Activated T-helper 1 cell treated with anti-CD3 and anti-CD28 coated beads, Interleukin-12 subunit alpha, Interleukin-12 subunit beta, Interleukin-2, Interleukin-4 antibody, amounts not matched to agents 30 ng/mL and 10 ng/mL and 1 ng/mL, durations not matched to agents 14 hours and 24 hours and 36 hours (primary cell): ENCODE measurements around the gene GNB4. TPM values are rescaled to one million over a fixed set of nuclear protein-coding genes. Genes with fewer than 3 reads are reported as not detected.
A peak's percentile ranks its signal among the peaks of the same experiment; 100 is the strongest.

Experiments
- DNase-seq: peaks from one replicate; pipeline ENCODE4 v3.0.0; 2021; ENCODE audit warnings: low spot score
- H3K27ac Mint-ChIP-seq: one replicate; pipeline ENCODE4 v1.8.0; 2021; ENCODE audit warnings: mild to moderate bottlenecking, mixed read lengths
- H3K27me3 Mint-ChIP-seq: one replicate; pipeline ENCODE4 v1.8.0; 2022; ENCODE audit warnings: mild to moderate bottlenecking, moderate library complexity, mixed read lengths; ENCODE audit not compliant: insufficient read depth
- H3K36me3 Mint-ChIP-seq: one replicate; pipeline ENCODE4 v1.8.0; 2021; ENCODE audit warnings: low read depth, mixed read lengths
- H3K4me1 Mint-ChIP-seq: one replicate; pipeline ENCODE4 v1.8.0; 2021; ENCODE audit warnings: low read depth, mixed read lengths
- H3K4me3 Mint-ChIP-seq: one replicate; pipeline ENCODE4 v1.8.0; 2021; ENCODE audit warnings: mild to moderate bottlenecking, moderate library complexity, mixed read lengths
- H3K9me3 Mint-ChIP-seq: one replicate; pipeline ENCODE4 v1.8.0; 2021; ENCODE audit warnings: mixed read lengths
- intact Hi-C: fragments of 100-400 bp; cut with micrococcal nuclease; formaldehyde crosslinking; loops from one replicate; pipeline ENCODE4 v1.15.1; 2024
- total RNA-seq: library from RNA; stranded (reverse); gene quantifications from 2 replicates; pipeline ENCODE4 v1.2.3, GENCODE V29; 2022

The GNB4 gene
- total RNA-seq, 1 donor from 2014 or later: 13.9 TPM

DNA sequence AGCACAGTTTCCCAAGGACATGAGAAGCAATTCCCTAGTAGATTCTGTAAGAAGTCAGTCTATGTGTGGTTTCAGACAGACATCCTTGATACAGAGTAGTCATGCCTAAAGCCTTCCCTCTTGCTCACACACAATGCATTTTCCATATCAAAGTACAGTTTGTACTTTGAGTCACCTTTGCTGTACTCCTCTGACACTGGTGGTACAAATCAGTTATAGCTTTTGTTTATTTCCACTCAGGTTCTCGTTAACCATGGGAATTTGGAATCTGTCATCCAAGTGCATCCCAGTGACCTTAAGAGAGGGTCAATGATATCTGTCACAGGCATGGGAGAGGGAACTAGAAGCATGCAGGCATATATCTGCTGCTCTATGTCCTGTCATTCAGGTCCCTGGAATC, 3.6 kb upstream of the GNB4 start:
- no peak overlapping the region for H3K27ac Mint-ChIP-seq
- DNase-seq: no peak
- peaks cover 16% of the 10 kb centered on the region for H3K4me1 Mint-ChIP-seq
- no peak overlapping the region for H3K4me3 Mint-ChIP-seq
- intact Hi-C loops: loop anchor here (5.0 to 10.0 kb wide), 3 partner anchors 108 to 1150 kb away; partner anchors contain the start of genes MFN1, TTC14 and USP13
- no peaks in the 10 kb centered on the region for H3K36me3 Mint-ChIP-seq
- no peaks in the 10 kb centered on the region for H3K9me3 Mint-ChIP-seq
- H3K27me3 Mint-ChIP-seq: peaks cover 58% of the 10 kb centered on the region

DNA sequence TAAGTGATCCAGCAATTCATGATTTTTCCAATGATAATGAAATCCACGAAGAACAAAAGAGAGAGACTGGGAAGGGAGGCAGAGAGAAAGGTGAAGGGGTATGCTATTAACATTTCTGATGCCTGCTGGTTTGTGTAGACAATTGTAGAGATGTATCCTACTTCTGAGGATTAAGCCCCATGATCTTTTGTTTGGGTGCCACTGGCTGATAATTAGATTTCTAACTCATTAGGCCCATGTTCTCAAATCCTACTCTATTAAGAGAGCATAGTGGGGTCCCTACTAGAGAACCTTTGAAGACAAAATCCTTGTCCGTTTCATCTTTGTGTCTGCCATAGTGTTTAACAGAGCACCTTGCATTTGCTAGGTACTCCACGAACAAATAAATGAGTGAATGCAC, 2.7 kb upstream of the GNB4 start:
- H3K27me3 Mint-ChIP-seq: peaks cover 58% of the 10 kb centered on the region
- H3K9me3 Mint-ChIP-seq: no peaks in the 10 kb centered on the region
- H3K4me3 Mint-ChIP-seq: no peak overlapping the region
- intact Hi-C loops: loop anchor here (5.0 to 10.0 kb wide), 3 partner anchors 107 to 1151 kb away; partner anchors contain the start of genes MFN1, TTC14 and USP13
- no peak for DNase-seq
- H3K4me1 Mint-ChIP-seq: peaks cover 25% of the 10 kb centered on the region
- H3K27ac Mint-ChIP-seq: no peak overlapping the region
- no peaks in the 10 kb centered on the region for H3K36me3 Mint-ChIP-seq

DNA sequence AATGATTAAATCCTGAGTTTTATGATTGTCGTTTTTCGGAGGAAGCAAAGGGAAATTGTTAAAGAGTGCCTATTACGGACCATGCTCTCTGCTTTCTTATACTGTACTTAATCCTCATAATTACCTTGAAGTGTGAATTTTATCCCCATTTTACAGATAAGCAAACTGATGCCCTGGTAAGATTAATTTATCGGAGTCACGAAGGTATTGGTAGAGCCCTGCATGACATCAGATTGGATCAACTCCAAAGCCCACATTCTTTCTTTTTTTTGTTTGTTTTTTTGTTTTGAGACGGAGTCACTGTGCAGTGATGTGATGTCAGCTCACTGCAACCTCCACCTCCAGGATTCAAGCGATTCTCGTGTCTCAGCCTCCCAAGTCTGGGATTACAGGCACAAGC, 1.6 kb upstream of the GNB4 start:
- peaks cover under 1% of the 10 kb centered on the region for H3K36me3 Mint-ChIP-seq
- peaks cover 32% of the 10 kb centered on the region for H3K4me1 Mint-ChIP-seq
- intact Hi-C loops: loop anchor here (5.0 to 10.0 kb wide), 3 partner anchors 106 to 1152 kb away; partner anchors contain the start of genes MFN1, TTC14 and USP13
- DNase-seq: no peak
- peaks cover 58% of the 10 kb centered on the region for H3K27me3 Mint-ChIP-seq
- no peaks in the 10 kb centered on the region for H3K9me3 Mint-ChIP-seq
- no peak overlapping the region for H3K27ac Mint-ChIP-seq
- H3K4me3 Mint-ChIP-seq: no peak overlapping the region

DNA sequence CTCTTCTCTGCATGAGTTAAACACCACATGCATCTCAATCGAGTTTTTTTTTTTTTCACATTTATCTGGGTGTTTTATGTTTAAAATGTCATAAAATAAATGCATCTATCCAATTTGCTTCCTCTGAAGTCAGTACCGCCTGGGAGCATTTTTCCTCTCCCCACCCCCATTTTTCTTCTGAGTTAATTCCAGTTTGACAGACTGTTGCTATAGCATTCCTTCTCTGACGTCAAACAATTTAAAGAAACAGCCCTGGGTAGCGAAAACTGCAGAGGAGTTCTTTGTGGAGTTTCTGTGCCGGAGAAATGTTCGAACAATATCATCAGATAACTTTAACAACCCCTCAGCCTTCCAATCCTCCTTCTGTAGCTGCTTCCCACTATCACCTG, 900 bp upstream of the GNB4 start:
- intact Hi-C loops: loop anchor here (5.0 to 10.0 kb wide), 3 partner anchors 105 to 1153 kb away; partner anchors contain the start of genes MFN1, TTC14 and USP13
- H3K4me3 Mint-ChIP-seq: peak overlapping the region; percentile 89
- H3K36me3 Mint-ChIP-seq: peaks cover 4% of the 10 kb centered on the region
- peak overlapping the region; percentile 91 for H3K27ac Mint-ChIP-seq
- H3K27me3 Mint-ChIP-seq: peaks cover 57% of the 10 kb centered on the region
- no peaks in the 10 kb centered on the region for H3K9me3 Mint-ChIP-seq
- no peak for DNase-seq
- peaks cover 34% of the 10 kb centered on the region for H3K4me1 Mint-ChIP-seq

DNA sequence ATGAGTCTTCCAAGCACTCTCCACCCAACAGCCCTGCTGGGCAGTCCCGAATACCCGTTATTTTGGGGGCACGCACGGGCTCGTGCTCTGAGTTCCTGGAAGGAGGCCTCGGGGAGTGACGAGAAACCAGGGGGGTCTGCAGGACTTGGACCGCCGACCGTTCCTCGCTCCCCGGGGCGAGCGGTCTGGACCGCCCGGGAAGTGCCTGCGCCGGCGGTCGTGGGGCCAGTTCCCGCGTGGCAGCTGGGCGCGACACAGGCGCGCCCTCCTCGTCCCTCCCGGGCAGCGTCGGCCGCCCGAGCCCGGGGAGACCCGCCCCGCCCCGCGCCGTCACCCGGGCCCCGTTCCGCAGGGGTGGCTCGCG, 387 bp downstream of the GNB4 start:
- intact Hi-C loops: loop anchor here (1.0 to 10.0 kb wide), 8 partner anchors 14 to 1154 kb away; partner anchors contain the start of genes ACTL6A, MFN1, TTC14 and USP13
- peak overlapping the region; percentile 77 for H3K27ac Mint-ChIP-seq
- H3K4me3 Mint-ChIP-seq: peak overlapping the region; percentile 86
- H3K27me3 Mint-ChIP-seq: peaks cover 46% of the 10 kb centered on the region
- DNase-seq: no peak
- no peaks in the 10 kb centered on the region for H3K9me3 Mint-ChIP-seq
- H3K4me1 Mint-ChIP-seq: peaks cover 40% of the 10 kb centered on the region
- H3K36me3 Mint-ChIP-seq: peaks cover 8% of the 10 kb centered on the region

DNA sequence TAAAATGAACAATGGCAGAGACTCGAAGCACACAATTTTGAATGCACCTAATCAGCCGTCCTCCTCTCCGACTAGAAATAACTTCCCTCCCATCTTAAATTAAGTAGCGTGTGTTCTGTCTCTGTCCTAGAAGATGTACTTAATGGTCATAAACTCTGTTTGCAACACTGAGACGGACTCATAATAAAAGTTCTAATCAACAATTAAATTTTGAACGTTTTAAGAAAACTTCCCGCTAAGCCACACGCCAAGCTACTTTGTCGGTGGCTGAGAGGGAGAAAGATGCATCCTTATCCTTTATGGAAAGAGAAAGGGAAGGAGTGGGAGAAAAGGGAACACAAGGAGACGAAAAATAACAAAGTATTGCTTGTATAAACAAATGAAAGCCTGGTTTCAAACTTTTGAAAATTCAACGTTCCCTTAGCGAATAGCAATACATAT, 989 bp downstream of the GNB4 start:
- Mint-ChIP-seq H3K27me3 (peaks cover 40% of the 10 kb centered on the region), H3K9me3 (no peaks in the 10 kb centered on the region), H3K27ac (peak overlapping the region; percentile 77), H3K4me3 (peak overlapping the region; percentile 86), H3K36me3 (peaks cover 8% of the 10 kb centered on the region), H3K4me1 (peaks cover 40% of the 10 kb centered on the region)
- intact Hi-C loops: loop anchor here (1.0 to 10.0 kb wide), 8 partner anchors 15 to 1155 kb away; partner anchors contain the start of genes ACTL6A, MFN1, TTC14 and USP13
- DNase-seq: no peak

DNA sequence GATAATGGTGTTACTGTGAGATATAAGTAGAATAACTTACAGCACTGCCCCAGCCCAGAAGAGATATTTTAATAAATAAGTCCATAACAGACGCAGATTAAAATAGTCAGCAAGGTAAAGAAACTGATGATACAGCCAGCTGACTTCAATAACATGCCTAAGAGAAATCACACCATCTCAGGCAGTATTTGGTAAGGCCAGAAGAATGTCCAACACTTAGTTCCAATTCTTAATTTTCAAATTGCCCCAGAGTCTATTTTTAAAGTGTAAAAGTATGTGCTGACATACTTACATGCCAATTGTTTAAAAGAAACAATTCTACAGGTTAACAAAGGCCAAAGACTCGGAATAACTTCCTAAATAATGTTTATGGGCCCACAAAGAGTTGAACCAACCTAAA, 1.6 kb downstream of the GNB4 start:
- Mint-ChIP-seq H3K4me3 (peak overlapping the region; percentile 86), H3K27me3 (peaks cover 34% of the 10 kb centered on the region), H3K4me1 (peaks cover 40% of the 10 kb centered on the region), H3K27ac (no peak overlapping the region), H3K9me3 (no peaks in the 10 kb centered on the region), H3K36me3 (peaks cover 8% of the 10 kb centered on the region)
- intact Hi-C loops: loop anchor here (1.0 to 10.0 kb wide), 8 partner anchors 15 to 1155 kb away; partner anchors contain the start of genes ACTL6A, MFN1, TTC14 and USP13
- no peak for DNase-seq

DNA sequence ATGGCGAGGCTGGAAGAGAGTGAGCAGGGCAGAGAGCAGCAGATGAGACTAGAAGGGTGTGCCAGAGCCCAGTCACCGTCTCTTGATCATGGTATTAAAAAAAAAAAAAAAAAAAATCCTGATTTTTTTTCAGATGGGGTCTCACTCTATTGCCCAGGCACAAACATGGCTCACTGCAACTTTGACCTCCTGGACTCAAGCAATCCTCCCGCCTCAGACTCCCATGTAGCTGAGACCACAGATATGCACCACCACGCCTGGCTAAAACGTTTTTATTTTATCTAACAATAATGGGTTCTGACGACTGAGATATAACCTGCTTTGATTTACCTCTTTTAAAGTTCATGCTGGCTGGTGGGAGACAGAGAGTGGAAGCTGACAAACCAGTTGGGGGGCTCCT, 4.0 kb downstream of the GNB4 start:
- H3K27me3 Mint-ChIP-seq: peaks cover 14% of the 10 kb centered on the region

DNA sequence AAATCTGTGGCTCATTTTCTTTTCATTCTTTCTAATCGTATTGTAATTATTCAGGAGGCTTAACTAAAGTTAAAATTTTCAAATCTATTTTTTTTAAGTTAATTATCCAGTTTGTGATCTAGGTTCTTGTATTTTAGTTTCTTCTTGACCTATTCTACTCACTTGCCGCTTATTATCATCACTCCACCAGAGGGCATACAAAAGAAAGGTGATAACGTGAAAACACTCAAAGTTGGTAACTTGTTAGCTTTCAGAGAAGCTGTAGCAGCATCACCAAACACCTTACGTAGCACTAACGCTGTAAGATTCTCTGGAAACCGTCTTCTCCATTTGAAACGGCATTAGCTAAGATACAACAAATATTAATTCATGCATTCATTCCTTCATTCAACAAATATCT, 4.8 kb downstream of the GNB4 start:
- no peak for DNase-seq
- Mint-ChIP-seq H3K4me3 (no peak overlapping the region), H3K36me3 (peaks cover 8% of the 10 kb centered on the region), H3K27me3 (peaks cover 11% of the 10 kb centered on the region), H3K27ac (no peak overlapping the region), H3K4me1 (peaks cover 32% of the 10 kb centered on the region), H3K9me3 (no peaks in the 10 kb centered on the region)
- intact Hi-C loops: loop anchor here (1.0 kb wide), 1 partner anchor 112 kb away; no protein-coding TSS in a partner anchor

More for the DNA sequence above, 4.0 kb downstream of the GNB4 start:
- H3K9me3 Mint-ChIP-seq: no peaks in the 10 kb centered on the region
- intact Hi-C loops: no loop called here
- DNase-seq: no peak
- no peak overlapping the region for H3K27ac Mint-ChIP-seq
- no peak overlapping the region for H3K4me3 Mint-ChIP-seq
- peaks cover 8% of the 10 kb centered on the region for H3K36me3 Mint-ChIP-seq
- peaks cover 39% of the 10 kb centered on the region for H3K4me1 Mint-ChIP-seq

DNA sequence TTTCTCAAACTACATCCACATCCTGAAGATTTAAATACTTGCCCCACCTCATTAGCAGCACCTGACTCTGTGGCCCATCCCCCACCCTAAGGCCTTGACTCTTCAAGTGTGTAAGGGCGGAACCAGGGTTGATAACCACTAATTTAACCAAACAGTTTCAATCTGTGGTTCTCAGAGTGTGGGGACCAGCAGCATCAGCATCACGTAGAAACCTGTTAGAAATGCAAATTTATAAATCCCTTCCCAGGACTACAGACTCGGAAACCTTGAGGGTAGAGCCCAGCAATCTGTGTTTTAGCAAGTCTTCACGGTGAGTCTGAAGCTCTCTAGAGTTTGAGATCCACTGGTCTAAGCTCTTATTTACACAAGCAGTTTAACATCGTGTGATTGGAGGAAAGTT, 12.4 kb downstream of the GNB4 start:
- Mint-ChIP-seq H3K4me1 (peaks cover 14% of the 10 kb centered on the region), H3K27ac (no peak overlapping the region), H3K27me3 (peaks cover 3% of the 10 kb centered on the region), H3K4me3 (no peak overlapping the region), H3K9me3 (no peaks in the 10 kb centered on the region), H3K36me3 (peaks cover 2% of the 10 kb centered on the region)
- intact Hi-C loops: no loop called here
- no peak for DNase-seq

DNA sequence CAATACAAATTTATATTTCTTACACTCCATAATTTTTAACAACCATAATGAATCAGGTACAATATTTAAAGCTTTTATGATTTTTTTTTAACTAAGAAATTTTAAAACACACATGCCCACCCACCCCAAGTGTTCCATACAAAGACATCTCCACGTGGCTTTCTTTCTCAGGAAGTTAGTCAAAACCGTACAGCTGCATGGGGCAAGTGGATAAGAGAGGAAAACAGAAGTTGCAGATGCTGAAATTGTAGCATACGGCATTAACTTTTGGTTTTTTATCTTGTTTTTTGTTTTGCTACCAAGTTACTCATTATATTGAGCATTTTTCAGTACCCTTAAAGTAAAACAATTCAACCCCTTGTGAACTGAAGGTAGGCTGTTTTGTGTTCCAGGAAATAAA, 14.8 kb downstream of the GNB4 start:
- Mint-ChIP-seq H3K4me1 (peaks cover 14% of the 10 kb centered on the region), H3K27me3 (peaks cover 2% of the 10 kb centered on the region), H3K9me3 (no peaks in the 10 kb centered on the region), H3K4me3 (no peak overlapping the region), H3K27ac (no peak overlapping the region), H3K36me3 (peaks cover 5% of the 10 kb centered on the region)
- intact Hi-C loops: no loop called here
- no peak for DNase-seq

DNA sequence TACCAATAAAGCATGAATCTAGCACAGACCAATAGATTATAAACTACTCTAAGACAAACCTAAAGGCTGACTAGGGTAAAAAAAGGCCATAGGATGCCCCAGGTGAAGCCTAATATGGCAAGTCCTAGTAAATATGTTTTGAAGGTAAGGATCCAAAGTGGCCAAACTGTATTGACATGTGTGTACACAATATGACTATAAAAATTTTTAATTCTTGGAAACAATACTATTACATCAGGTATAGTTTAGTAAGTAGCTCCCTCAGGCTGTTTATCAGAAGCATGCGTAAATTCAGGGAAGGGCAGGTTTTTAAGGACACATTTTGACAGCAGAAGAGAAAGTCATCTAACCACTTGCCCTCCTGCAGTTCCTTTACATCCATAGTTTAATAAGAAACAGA, 18.8 kb downstream of the GNB4 start:
- intact Hi-C loops: no loop called here
- peaks cover 5% of the 10 kb centered on the region for H3K4me1 Mint-ChIP-seq
- H3K9me3 Mint-ChIP-seq: no peaks in the 10 kb centered on the region
- no peak overlapping the region for H3K4me3 Mint-ChIP-seq
- H3K27me3 Mint-ChIP-seq: peaks cover 2% of the 10 kb centered on the region
- no peak overlapping the region for H3K27ac Mint-ChIP-seq
- H3K36me3 Mint-ChIP-seq: peaks cover 5% of the 10 kb centered on the region
- DNase-seq: no peak

DNA sequence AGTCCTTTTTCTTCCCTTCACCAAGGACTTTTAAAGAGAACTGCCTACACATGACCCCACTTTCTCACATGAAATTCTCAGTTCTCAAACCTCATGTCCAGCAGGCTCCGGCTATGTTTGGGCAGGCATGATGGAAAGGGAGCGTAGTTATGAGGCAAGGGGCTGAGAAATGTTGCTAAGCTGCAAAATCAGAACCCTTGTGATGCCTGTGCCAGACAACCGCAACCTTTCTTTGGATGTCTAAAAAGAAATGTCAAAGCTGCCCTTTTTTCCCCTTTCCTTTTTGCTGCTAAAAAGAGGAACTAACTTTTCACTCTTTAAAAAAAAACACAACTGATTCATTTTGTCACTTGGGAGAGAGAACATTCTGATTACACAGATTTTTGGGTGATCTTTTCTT, 19.2 kb downstream of the GNB4 start:
- intact Hi-C loops: no loop called here
- peaks cover 4% of the 10 kb centered on the region for H3K4me1 Mint-ChIP-seq
- H3K4me3 Mint-ChIP-seq: no peak overlapping the region
- H3K36me3 Mint-ChIP-seq: peaks cover 5% of the 10 kb centered on the region
- H3K9me3 Mint-ChIP-seq: no peaks in the 10 kb centered on the region
- no peak overlapping the region for H3K27ac Mint-ChIP-seq
- no peak for DNase-seq
- H3K27me3 Mint-ChIP-seq: peaks cover 2% of the 10 kb centered on the region
